ENCODE data around the gene C1QL3.

Gene C1QL3

GRCh38 chr10:16521311-16522016 is at the start of gene C1QL3:
TSS of gene C1QL3 (minus strand) at chr10:16521879. CDS start at chr10:16521065, 814 bp downstream.
- in situ Hi-C loops (cut with HindIII; ENCODE audit: low sequenced_read_pairs), result no loop called here
- TF ChIP-seq, protein P1, sequence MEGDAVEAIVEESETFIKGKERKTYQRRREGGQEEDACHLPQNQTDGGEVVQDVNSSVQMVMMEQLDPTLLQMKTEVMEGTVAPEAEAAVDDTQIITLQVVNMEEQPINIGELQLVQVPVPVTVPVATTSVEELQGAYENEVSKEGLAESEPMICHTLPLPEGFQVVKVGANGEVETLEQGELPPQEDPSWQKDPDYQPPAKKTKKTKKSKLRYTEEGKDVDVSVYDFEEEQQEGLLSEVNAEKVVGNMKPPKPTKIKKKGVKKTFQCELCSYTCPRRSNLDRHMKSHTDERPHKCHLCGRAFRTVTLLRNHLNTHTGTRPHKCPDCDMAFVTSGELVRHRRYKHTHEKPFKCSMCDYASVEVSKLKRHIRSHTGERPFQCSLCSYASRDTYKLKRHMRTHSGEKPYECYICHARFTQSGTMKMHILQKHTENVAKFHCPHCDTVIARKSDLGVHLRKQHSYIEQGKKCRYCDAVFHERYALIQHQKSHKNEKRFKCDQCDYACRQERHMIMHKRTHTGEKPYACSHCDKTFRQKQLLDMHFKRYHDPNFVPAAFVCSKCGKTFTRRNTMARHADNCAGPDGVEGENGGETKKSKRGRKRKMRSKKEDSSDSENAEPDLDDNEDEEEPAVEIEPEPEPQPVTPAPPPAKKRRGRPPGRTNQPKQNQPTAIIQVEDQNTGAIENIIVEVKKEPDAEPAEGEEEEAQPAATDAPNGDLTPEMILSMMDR (IDR thresholded peaks at IDR 0.05; ENCODE audit: low read depth, low read length), result no peak
- peak; percentile 18 for DNase-seq (ENCODE audit: low read depth, low spot score)
- H3K4me3 ChIP-seq (ENCODE audit: low read depth, low read length), result peak within 1 kb of the TSS; percentile 24

DNA sequence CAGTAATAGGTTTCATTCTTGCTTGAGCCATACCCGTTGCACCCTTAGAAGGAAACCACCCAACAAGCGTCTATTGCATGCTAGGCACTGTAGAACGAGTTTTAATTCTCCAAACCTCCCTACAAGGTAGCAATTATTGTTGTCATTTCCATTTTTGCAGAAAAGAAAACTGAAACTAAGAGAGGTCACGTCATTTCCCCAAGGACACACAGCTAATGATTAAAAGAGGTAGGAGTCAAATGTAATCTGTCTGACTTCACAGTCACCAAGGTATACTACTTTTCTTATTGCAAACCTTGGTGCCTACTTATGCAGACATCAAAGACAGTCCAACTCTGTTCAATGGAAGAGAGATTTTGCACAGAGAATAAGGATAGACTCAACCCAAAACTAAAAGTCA is 49.1 kb upstream of the C1QL3 start:
- DNase-seq (ENCODE audit: low read depth, low spot score), result no peak
- in situ Hi-C loops (cut with HindIII; ENCODE audit: low sequenced_read_pairs), result no loop called here
- H3K4me3 ChIP-seq (ENCODE audit: low read depth, low read length), result no peak overlapping the region
- TF ChIP-seq, protein P1 (IDR thresholded peaks at IDR 0.05; ENCODE audit: low read depth, low read length), result no peak

DNA sequence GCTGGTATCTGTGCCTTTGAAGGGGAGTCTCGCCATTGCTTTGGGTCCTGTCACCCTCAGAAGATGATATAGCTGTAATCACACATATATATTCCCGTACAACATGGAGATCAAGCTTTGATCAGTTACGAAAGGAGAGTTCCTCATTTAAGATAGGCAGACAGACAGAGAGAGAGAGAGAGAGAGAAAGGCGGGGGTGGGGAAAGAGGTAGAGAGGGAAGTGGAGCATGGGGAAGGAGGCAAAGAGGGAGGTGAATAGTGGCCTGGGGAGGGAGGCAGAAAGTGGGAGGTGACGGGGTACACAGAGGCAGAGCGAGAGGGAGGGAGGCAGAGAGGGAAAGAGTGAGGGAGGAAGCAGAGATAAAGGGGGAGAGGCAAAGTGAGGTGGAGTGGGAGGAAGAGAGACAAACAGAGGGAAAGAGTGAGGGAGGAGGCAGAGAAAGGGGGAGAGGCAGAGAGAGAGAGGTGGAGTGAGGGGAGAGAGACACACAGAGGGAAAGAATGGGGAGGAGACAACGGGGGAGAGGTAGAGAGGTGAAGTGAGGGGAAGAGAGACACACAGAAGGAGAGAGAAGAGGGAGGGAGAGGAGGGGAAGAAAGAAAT is 44.6 kb upstream of the C1QL3 start:
- DNase-seq (ENCODE audit: low read depth, low spot score), result no peak
- TF ChIP-seq, protein P1 (IDR thresholded peaks at IDR 0.05; ENCODE audit: low read depth, low read length), result no peak
- H3K4me3 ChIP-seq (ENCODE audit: low read depth, low read length), result no peak overlapping the region
- in situ Hi-C loops (cut with HindIII; ENCODE audit: low sequenced_read_pairs), result no loop called here

DNA sequence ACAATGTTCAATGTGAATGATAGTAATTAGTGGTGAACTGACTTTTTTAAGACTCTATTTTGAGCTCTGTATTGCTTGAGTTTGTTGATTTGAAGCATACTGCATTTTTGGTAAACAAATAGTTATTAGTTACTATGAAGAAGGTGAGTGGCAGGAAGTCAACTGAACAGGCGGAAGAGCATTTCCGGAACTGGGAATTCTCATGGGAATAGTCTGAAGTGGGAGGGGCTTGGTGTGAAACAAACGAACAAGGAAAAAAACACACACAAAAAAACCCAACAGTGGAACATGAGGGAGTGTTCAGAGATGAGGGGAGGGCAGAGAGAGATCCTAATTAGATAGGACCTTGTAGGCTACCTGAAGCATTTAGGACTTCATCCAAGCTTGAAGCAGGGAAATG is 43.9 kb upstream of the C1QL3 start:
- no peak overlapping the region for H3K4me3 ChIP-seq (ENCODE audit: low read depth, low read length)
- TF ChIP-seq, protein P1 (IDR thresholded peaks at IDR 0.05; ENCODE audit: low read depth, low read length), result no peak
- in situ Hi-C loops (cut with HindIII; ENCODE audit: low sequenced_read_pairs), result no loop called here
- no peak for DNase-seq (ENCODE audit: low read depth, low spot score)

DNA sequence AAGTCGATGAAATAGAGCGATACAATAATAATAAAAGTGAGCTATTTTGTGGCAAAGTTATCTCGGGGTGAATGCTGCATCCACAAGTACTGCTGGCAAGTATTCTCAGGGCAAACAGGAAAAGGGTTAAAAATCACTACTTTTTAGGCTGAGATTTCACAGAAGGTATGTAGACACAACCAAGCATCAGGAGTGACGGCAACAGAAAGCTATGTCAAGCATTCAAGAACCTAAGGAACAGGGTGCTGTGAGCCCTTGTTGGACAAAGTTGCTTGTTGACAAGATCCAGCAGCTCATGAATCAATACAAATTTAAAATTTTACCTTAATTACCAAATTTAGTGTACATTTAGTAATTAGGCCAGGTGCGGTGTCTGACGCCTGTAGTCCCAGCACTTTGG is 41.2 kb upstream of the C1QL3 start:
- DNase-seq (ENCODE audit: low read depth, low spot score), result no peak
- in situ Hi-C loops (cut with HindIII; ENCODE audit: low sequenced_read_pairs), result no loop called here
- H3K4me3 ChIP-seq (ENCODE audit: low read depth, low read length), result no peak overlapping the region
- TF ChIP-seq, protein P1 (IDR thresholded peaks at IDR 0.05; ENCODE audit: low read depth, low read length), result no peak

GRCh38 chr10:16559236-16559773 is 37.6 kb upstream of the C1QL3 start:
- TF ChIP-seq, protein P1 (IDR thresholded peaks at IDR 0.05; ENCODE audit: low read depth, low read length), result no peak
- no peak for DNase-seq (ENCODE audit: low read depth, low spot score)
- H3K4me3 ChIP-seq (ENCODE audit: low read depth, low read length), result no peak overlapping the region
- in situ Hi-C loops (cut with HindIII; ENCODE audit: low sequenced_read_pairs), result no loop called here
